ENCODE measurements around the gene ZNF433. TPM values are rescaled to one million over a fixed set of nuclear protein-coding genes. Genes with fewer than 3 reads are reported as not detected.

Gene ZNF433
- total and polyA plus RNA-seq, 2 donors (not counting 3 experiments of a cell fraction or from before 2014, with no cell fraction given), result 1.8 to 2.1 TPM

GRCh38 chr19:11986754-11987153, 48.7 kb downstream of the ZNF433 start:
- dilution Hi-C loops (cut with MboI; ENCODE audit: extremely low pct_ligation_motif_present, low sequenced_read_pairs), result no loop called here
- peaks cover 9% of the 10 kb centered on the region for H3K4me1 ChIP-seq (ENCODE audit: control insufficient read depth, extremely low read depth, insufficient read depth, low read length)
- H3K9me1 ChIP-seq (replicated peaks; ENCODE audit: control insufficient read depth, extremely low read depth, insufficient read depth, low read length), result no peaks in the 10 kb centered on the region
- H4K20me1 ChIP-seq (replicated peaks; ENCODE audit: control insufficient read depth, extremely low read depth, insufficient read depth, low read length), result no peaks in the 10 kb centered on the region
- POLR2A ChIA-PET, result no interaction called here
- H2AFZ ChIP-seq (ENCODE audit: low read depth, low read length), result no peak overlapping the region
- H3K9me3 ChIP-seq (replicated peaks; ENCODE audit: control insufficient read depth, insufficient read depth, low read length), result no peaks in the 10 kb centered on the region
- H3K36me3 ChIP-seq (ENCODE audit: control insufficient read depth in 2 of 2, extremely low read depth in 1 of 2, insufficient read depth in 2 of 2, low read length in 2 of 2), result no peaks in the 10 kb centered on the region
- no TSS peak for BruUV-seq (replicated peaks)
- CTCF ChIA-PET, result interaction anchor here (4.1 to 6.4 kb wide), 2 partner anchors 63 to 105 kb away, joined by 39 to 162 read pairs; partner anchors contain the start of gene ZNF700
- TF ChIP-seq MAX (IDR thresholded peaks at IDR 0.05; ENCODE audit: insufficient read depth, insufficient read length), result no peak
- no peak for TF ChIP-seq MYC (IDR thresholded peaks at IDR 0.05; ENCODE audit: low read depth, low read length)
- TF ChIP-seq GATA2 (IDR thresholded peaks at IDR 0.05; ENCODE audit: insufficient read depth, insufficient read length, low read depth, low read length), result no peak
- TF ChIP-seq EZH2 (IDR thresholded peaks at IDR 0.05; ENCODE audit: borderline replicate concordance, low read depth, low read length, severe bottlenecking), result no peak
- no peak for TF ChIP-seq FOS (IDR thresholded peaks at IDR 0.05; ENCODE audit: borderline replicate concordance, insufficient read depth, low read length)
- TF ChIP-seq POLR2AphosphoS5 (IDR thresholded peaks at IDR 0.05; ENCODE audit: insufficient read depth, low read depth, low read length), result no peak
- TF ChIP-seq CTCF (IDR thresholded peaks at IDR 0.05; ENCODE audit: extremely low read depth in 1 of 2, insufficient read depth in 1 of 2, low read depth in 1 of 2, low read length in 2 of 2), result no peak
- TF ChIP-seq POLR2A (IDR thresholded peaks at IDR 0.05; ENCODE audit: low read depth, low read length), result no peak
- no peak for TF ChIP-seq JUN (IDR thresholded peaks at IDR 0.05; ENCODE audit: borderline replicate concordance, insufficient read depth, insufficient read length, low read depth)
- no peaks in the 10 kb centered on the region for H3K27me3 ChIP-seq (ENCODE audit: control insufficient read depth in 2 of 2, insufficient read depth in 2 of 2, low read length in 2 of 2)
- no peak overlapping the region for H3K9ac ChIP-seq (replicated peaks; ENCODE audit: extremely low read depth, insufficient read depth, low read length)
- FAIRE-seq, result no peak
- no peak overlapping the region for H3K4me2 ChIP-seq (ENCODE audit: insufficient read depth, low read length)
- H3K27ac ChIP-seq (ENCODE audit: insufficient read depth, low read depth, low read length), result no peak overlapping the region
- H3K79me2 ChIP-seq (ENCODE audit: control insufficient read depth, insufficient read depth, low read length), result peaks cover 1% of the 10 kb centered on the region
- DNase-seq (ENCODE audit: low read depth, low spot score), result no peak
- H3K4me3 ChIP-seq (replicated peaks in 1 of 3; ENCODE audit: insufficient read depth in 1 of 3, low read depth in 1 of 3, low read length in 3 of 3), result no peak overlapping the region
- intact Hi-C loops (cut with micrococcal nuclease), result loop anchor here (1.0 to 10.0 kb wide), 5 partner anchors 22 to 686 kb away; partner anchors contain the start of genes ZNF44, ZNF440 and ZNF627
